H9 (cell line): ENCODE measurements around the gene ABR. TPM values are rescaled to one million over a fixed set of nuclear protein-coding genes. Genes with fewer than 3 reads are reported as not detected.
A peak's percentile ranks its signal among the peaks of the same experiment; 100 is the strongest.

Experiments used
- DNase-seq: peaks from one replicate; pipeline ENCODE4 v3.0.0-alpha.2; 2017
- H2AFZ ChIP-seq: one replicate; pipeline ENCODE4 v1.6.1; 2013; ENCODE audit warnings: mild to moderate bottlenecking, low read length, control low read depth, moderate library complexity
- H2AK5ac ChIP-seq: 2 replicates; pipeline ENCODE4 v1.6.1; 2013; ENCODE audit warnings: low read length, control low read depth, mixed read lengths; ENCODE audit not compliant: insufficient read length
- H2BK120ac ChIP-seq: one replicate; pipeline ENCODE4 v1.6.1; 2013; ENCODE audit warnings: low read depth, mild to moderate bottlenecking, low read length, control low read depth, inconsistent platforms; ENCODE audit not compliant: poor library complexity, severe bottlenecking
- H2BK12ac ChIP-seq: 2 replicates; pipeline ENCODE4 v1.6.1; 2013; ENCODE audit warnings: low read length, control low read depth, mixed read lengths, low read depth; ENCODE audit not compliant: insufficient read length
- H2BK15ac ChIP-seq: 2 replicates; pipeline ENCODE4 v1.6.1; 2013; ENCODE audit warnings: low read depth, low read length, control low read depth
- H2BK20ac ChIP-seq: one replicate; pipeline ENCODE4 v1.6.1; 2013; ENCODE audit warnings: low read depth, mild to moderate bottlenecking, low read length, control low read depth, inconsistent platforms; ENCODE audit not compliant: poor library complexity, severe bottlenecking
- H2BK5ac ChIP-seq: 2 replicates; pipeline ENCODE4 v1.6.1; 2013; ENCODE audit warnings: low read length, control low read depth, mixed read lengths; ENCODE audit not compliant: insufficient read length
- H3K14ac ChIP-seq: 2 replicates; pipeline ENCODE4 v1.6.1; 2013; ENCODE audit warnings: low read length, control low read depth; ENCODE audit not compliant: insufficient read depth
- H3K18ac ChIP-seq: 2 replicates; pipeline ENCODE4 v1.6.1; 2013; ENCODE audit warnings: low read depth, mild to moderate bottlenecking, mixed read lengths, low read length, control low read depth; ENCODE audit not compliant: insufficient read length
- H3K23ac ChIP-seq: 2 replicates; pipeline ENCODE4 v1.6.1; 2013; ENCODE audit warnings: low read length, control low read depth, mixed read lengths, low read depth; ENCODE audit not compliant: insufficient read length
- H3K23me2 ChIP-seq: 2 replicates; pipeline ENCODE4 v1.6.1; 2013; ENCODE audit warnings: low read depth, mild to moderate bottlenecking, mixed read lengths, low read length, control low read depth; ENCODE audit not compliant: insufficient read length, poor library complexity, severe bottlenecking
- H3K27ac ChIP-seq: 2 replicates; pipeline ENCODE4 v1.5.1; 2013; ENCODE audit warnings: low read length, control low read depth, mixed read lengths, low read depth; ENCODE audit not compliant: insufficient read length
- H3K27me3 ChIP-seq: 2 replicates; pipeline ENCODE4 v1.6.1; 2013; ENCODE audit warnings: low read length, control low read depth, inconsistent platforms; ENCODE audit not compliant: insufficient read depth
- H3K4ac ChIP-seq: 2 replicates; pipeline ENCODE4 v1.6.1; 2013; ENCODE audit warnings: low read depth, mild to moderate bottlenecking, control low read depth, inconsistent platforms, low read length, moderate library complexity
- H3K4me1 ChIP-seq: 2 replicates; pipeline ENCODE4 v1.6.1; 2013; ENCODE audit warnings: low read length, control low read depth, inconsistent platforms; ENCODE audit not compliant: insufficient read depth
- H3K4me2 ChIP-seq: 2 replicates; pipeline ENCODE4 v1.6.1; 2013; ENCODE audit warnings: low read length, control low read depth, mixed read lengths; ENCODE audit not compliant: insufficient read length, insufficient read depth
- H3K56ac ChIP-seq: 2 replicates; pipeline ENCODE4 v1.6.1; 2013; ENCODE audit warnings: low read depth, mild to moderate bottlenecking, mixed read lengths, low read length, control low read depth; ENCODE audit not compliant: insufficient read length
- H3K79me1 ChIP-seq: 2 replicates; pipeline ENCODE4 v1.6.1; 2013; ENCODE audit warnings: low read depth, mild to moderate bottlenecking, moderate library complexity, low read length, control low read depth, inconsistent platforms; ENCODE audit not compliant: insufficient read depth, poor library complexity, severe bottlenecking
- H3K79me2 ChIP-seq: 2 replicates; pipeline ENCODE4 v1.6.1; 2013; ENCODE audit warnings: low read length, control low read depth, inconsistent platforms; ENCODE audit not compliant: insufficient read depth
- H3K9ac ChIP-seq: 2 replicates; pipeline ENCODE4 v1.6.1; 2013; ENCODE audit warnings: low read length, control low read depth, mixed read lengths; ENCODE audit not compliant: insufficient read length; ENCODE audit errors: extremely low read depth
- H3K9me3 ChIP-seq: one replicate; pipeline ENCODE4 v1.6.1; 2013; ENCODE audit warnings: low read depth, low read length, inconsistent platforms; ENCODE audit not compliant: control insufficient read depth
- H3T11ph ChIP-seq: one replicate; pipeline ENCODE4 v1.6.1; 2013; ENCODE audit warnings: mild to moderate bottlenecking, low read length, control low read depth, inconsistent platforms
- H4K20me1 ChIP-seq: one replicate; pipeline ENCODE4 v1.6.1; 2013; ENCODE audit not compliant: control insufficient read depth, insufficient read length, insufficient read depth
- H4K5ac ChIP-seq: 2 replicates; pipeline ENCODE4 v1.6.1; 2013; ENCODE audit warnings: low read depth, mild to moderate bottlenecking, mixed read lengths, low read length, control low read depth; ENCODE audit not compliant: insufficient read length
- H4K8ac ChIP-seq: replicated peaks from 2 replicates; pipeline ENCODE4 v1.6.1; 2013; ENCODE audit warnings: low read length, control low read depth, mixed read lengths, low read depth; ENCODE audit not compliant: insufficient read length
- H4K91ac ChIP-seq: 2 replicates; pipeline ENCODE4 v1.6.1; 2013; ENCODE audit warnings: low read depth, mild to moderate bottlenecking, moderate library complexity, mixed read lengths, low read length, control low read depth; ENCODE audit not compliant: insufficient read length
- H3K27ac Mint-ChIP-seq, 3 experiments: 2 replicates in 2 of 3; 3 replicates in 1 of 3; pipeline ENCODE4 v1.8.0; 2020 to 2021; ENCODE audit warnings: mixed read lengths in 3 of 3, mild to moderate bottlenecking in 1 of 3, moderate library complexity in 1 of 3
- H3K27me3 Mint-ChIP-seq: 2 replicates; pipeline ENCODE4 v1.8.0; 2021; ENCODE audit warnings: low read depth, mild to moderate bottlenecking, moderate library complexity, mixed read lengths
- H3K36me3 Mint-ChIP-seq, 3 experiments: 2 replicates in 2 of 3; 3 replicates in 1 of 3; pipeline ENCODE4 v1.8.0; 2020 to 2021; ENCODE audit warnings: low read depth in 3 of 3, mixed read lengths in 3 of 3; ENCODE audit not compliant: insufficient read depth in 1 of 3
- H3K4me1 Mint-ChIP-seq, 2 experiments: 2 replicates each; pipeline ENCODE4 v1.8.0; 2020; ENCODE audit warnings: mixed read lengths in 2 of 2
- H3K4me3 Mint-ChIP-seq, 2 experiments: 2 replicates in 1 of 2; 3 replicates in 1 of 2; pipeline ENCODE4 v1.8.0; 2020 to 2021; ENCODE audit warnings: mild to moderate bottlenecking in 2 of 2, mixed read lengths in 2 of 2, moderate library complexity in 1 of 2
- H3K9me3 Mint-ChIP-seq, 2 experiments: 2 replicates in 1 of 2; 3 replicates in 1 of 2; pipeline ENCODE4 v1.8.0; 2020; ENCODE audit warnings: mild to moderate bottlenecking in 2 of 2, mixed read lengths in 2 of 2, moderate library complexity in 1 of 2
- CTCF ChIP-seq: fragments of 200-600 bp; sonication (generic); conservative IDR thresholded peaks from 3 replicates; pipeline ENCODE4 v1.8.0; 2021; ENCODE audit warnings: antibody characterized with exemption, mild to moderate bottlenecking
- WGBS: extraction: QIAGEN DNeasy Blood & Tissue Kit; methylation state at CpG from one replicate; pipeline ENCODE4 v1.1.7; 2013; ENCODE audit warnings: missing lambda C conversion rate, low lambda C conversion rate, mixed read lengths; ENCODE audit not compliant: insufficient read length; ENCODE audit errors: extremely low coverage; 5-methylcytosine and 5-hydroxymethylcytosine counted together
- total RNA-seq: library from RNA; stranded (reverse); gene quantifications from 2 replicates; pipeline ENCODE4 v1.2.1, GENCODE V29; 2021

ABR gene
- total RNA-seq, 1 experiment from 2014 or later, result 34.7 TPM

DNA sequence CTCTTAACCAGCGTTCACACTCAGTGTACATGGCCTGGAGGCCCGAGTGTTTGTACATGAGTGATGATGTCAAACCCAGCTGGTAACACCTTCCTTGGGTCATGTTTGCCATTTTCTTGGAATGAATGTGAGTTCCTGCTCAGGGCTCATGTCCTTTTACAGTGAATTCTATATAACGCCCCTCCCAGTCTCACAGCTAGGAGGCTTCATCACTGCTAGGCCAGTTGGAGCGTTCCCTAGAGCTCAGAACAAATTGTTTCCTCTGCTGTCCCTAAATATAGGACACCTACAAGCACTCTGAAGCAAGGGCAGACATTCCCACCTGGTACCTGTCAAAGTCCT lies 177.4 kb downstream of the ABR start:
- H3K18ac ChIP-seq, result no peak overlapping the region
- no peak overlapping the region for H3K9ac ChIP-seq
- no peak overlapping the region for H2BK120ac ChIP-seq
- no peaks in the 10 kb centered on the region for H3K27me3 ChIP-seq
- TF ChIP-seq CTCF, result no peak
- DNase-seq, result no peak
- no CpG with 5 or more reads among the region's 4 CpGs for WGBS
- no peaks in the 10 kb centered on the region for H3K23me2 ChIP-seq
- 0 out of 7 replicates have a peak overlapping the region, but pooled peaks of 1 of the 3 experiments have one; percentile 64 for H3K27ac Mint-ChIP-seq
- H4K8ac ChIP-seq, result no peak overlapping the region
- H3K9me3 ChIP-seq, result no peaks in the 10 kb centered on the region
- H3K4me2 ChIP-seq, result no peak overlapping the region
- no peak overlapping the region for H3K23ac ChIP-seq
- peaks cover 2% of the 10 kb centered on the region; the same call in 1 of the 2 replicates for H3K4me1 ChIP-seq
- no peak overlapping the region for H3K14ac ChIP-seq
- no peaks in the 10 kb centered on the region for H4K20me1 ChIP-seq
- no peak overlapping the region for H2BK15ac ChIP-seq
- H2BK20ac ChIP-seq, result no peak overlapping the region
- H3T11ph ChIP-seq, result no peak overlapping the region
- H3K4ac ChIP-seq, result no peak overlapping the region
- H3K9me3 Mint-ChIP-seq, result no peaks in the 10 kb centered on the region
- H4K91ac ChIP-seq, result no peak overlapping the region
- H2AFZ ChIP-seq, result no peak overlapping the region
- no peaks in the 10 kb centered on the region; the same call in 1 of the 2 replicates for H3K79me2 ChIP-seq
- no peak overlapping the region for H3K27ac ChIP-seq
- no peak overlapping the region for H2AK5ac ChIP-seq
- H3K56ac ChIP-seq, result no peak overlapping the region
- H3K79me1 ChIP-seq, result no peaks in the 10 kb centered on the region
- peaks cover 17% of the 10 kb centered on the region in 2 experiments for H3K4me1 Mint-ChIP-seq
- no peak overlapping the region for H2BK12ac ChIP-seq
- H3K36me3 Mint-ChIP-seq, result peaks cover 14 to 53% (median 40%) of the 10 kb centered on the region in 3 experiments; a peak in 6 of 7 replicates
- no peak overlapping the region for H4K5ac ChIP-seq
- H2BK5ac ChIP-seq, result no peak overlapping the region
- H3K4me3 Mint-ChIP-seq, result no peak overlapping the region
- H3K27me3 Mint-ChIP-seq, result no peaks in the 10 kb centered on the region; the same call in 1 of the 2 replicates
